Activated naive CD8-positive, alpha-beta T cell (primary cell): ENCODE results near the gene TRERF1.
"Not testable (repeated sequence)": the region's sequence is repeated elsewhere in the genome, so short reads cannot be mapped to it uniquely, and the experiment has no call there.

Experiments used
- H3K27ac Mint-ChIP-seq: one replicate; pipeline ENCODE4 v1.8.0; 2021; ENCODE audit warnings: mixed read lengths
- H3K27me3 Mint-ChIP-seq: one replicate; pipeline ENCODE4 v1.8.0; 2021; ENCODE audit warnings: mixed read lengths
- H3K36me3 Mint-ChIP-seq: one replicate; pipeline ENCODE4 v1.8.0; 2021; ENCODE audit warnings: mixed read lengths
- H3K4me1 Mint-ChIP-seq: one replicate; pipeline ENCODE4 v1.8.0; 2021; ENCODE audit warnings: low read depth, mixed read lengths
- H3K4me3 Mint-ChIP-seq: one replicate; pipeline ENCODE4 v1.8.0; 2021; ENCODE audit warnings: mild to moderate bottlenecking, mixed read lengths
- H3K9me3 Mint-ChIP-seq: one replicate; pipeline ENCODE4 v1.8.0; 2021; ENCODE audit warnings: low read depth, mixed read lengths

TRERF1 gene

GRCh38 chr6:42453654-42454427 is 2.1 kb upstream of the TRERF1 start:
- H3K4me3 Mint-ChIP-seq = peak overlapping the region; percentile 91
- H3K9me3 Mint-ChIP-seq = no peaks in the 10 kb centered on the region
- peaks cover 33% of the 10 kb centered on the region for H3K4me1 Mint-ChIP-seq
- H3K36me3 Mint-ChIP-seq = no peaks in the 10 kb centered on the region
- H3K27ac Mint-ChIP-seq = peak overlapping the region; percentile 36
- H3K27me3 Mint-ChIP-seq = no peaks in the 10 kb centered on the region

DNA sequence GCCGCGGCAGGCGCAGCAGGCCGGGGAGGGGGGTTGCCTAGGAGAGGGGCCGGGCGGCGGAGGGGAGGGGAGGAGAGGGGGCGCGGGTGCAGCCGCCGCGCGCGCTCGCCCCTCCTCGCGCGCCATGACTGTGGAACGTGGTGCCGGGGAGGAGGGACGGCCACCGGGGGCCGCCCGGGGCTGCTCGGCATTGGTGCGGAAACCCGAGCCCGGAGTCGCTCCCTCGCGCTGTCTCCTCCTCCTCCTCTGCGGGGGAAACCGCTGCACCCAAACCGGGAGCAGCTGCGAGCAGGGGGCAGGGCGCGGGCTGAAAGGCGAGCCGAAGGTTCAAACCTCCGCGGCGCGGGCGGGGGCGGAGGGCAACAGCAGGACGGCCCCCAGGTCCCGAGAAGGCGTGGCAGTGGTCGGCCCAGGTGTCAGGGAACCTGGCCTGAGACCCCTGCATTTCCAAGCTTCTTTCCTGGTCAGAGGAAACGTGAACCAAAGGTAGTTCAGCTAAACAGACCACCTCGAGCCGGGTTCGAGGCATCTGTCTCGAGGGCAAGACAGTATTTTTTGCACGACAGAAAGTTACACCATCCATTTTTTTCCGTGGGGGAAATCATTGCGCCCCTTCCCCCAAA is 1.4 kb upstream of the TRERF1 start:
- no peaks in the 10 kb centered on the region for H3K9me3 Mint-ChIP-seq
- H3K27ac Mint-ChIP-seq = no peak overlapping the region
- no peaks in the 10 kb centered on the region for H3K36me3 Mint-ChIP-seq
- peaks cover 40% of the 10 kb centered on the region for H3K4me1 Mint-ChIP-seq
- peak overlapping the region; percentile 91 for H3K4me3 Mint-ChIP-seq
- no peaks in the 10 kb centered on the region for H3K27me3 Mint-ChIP-seq

DNA sequence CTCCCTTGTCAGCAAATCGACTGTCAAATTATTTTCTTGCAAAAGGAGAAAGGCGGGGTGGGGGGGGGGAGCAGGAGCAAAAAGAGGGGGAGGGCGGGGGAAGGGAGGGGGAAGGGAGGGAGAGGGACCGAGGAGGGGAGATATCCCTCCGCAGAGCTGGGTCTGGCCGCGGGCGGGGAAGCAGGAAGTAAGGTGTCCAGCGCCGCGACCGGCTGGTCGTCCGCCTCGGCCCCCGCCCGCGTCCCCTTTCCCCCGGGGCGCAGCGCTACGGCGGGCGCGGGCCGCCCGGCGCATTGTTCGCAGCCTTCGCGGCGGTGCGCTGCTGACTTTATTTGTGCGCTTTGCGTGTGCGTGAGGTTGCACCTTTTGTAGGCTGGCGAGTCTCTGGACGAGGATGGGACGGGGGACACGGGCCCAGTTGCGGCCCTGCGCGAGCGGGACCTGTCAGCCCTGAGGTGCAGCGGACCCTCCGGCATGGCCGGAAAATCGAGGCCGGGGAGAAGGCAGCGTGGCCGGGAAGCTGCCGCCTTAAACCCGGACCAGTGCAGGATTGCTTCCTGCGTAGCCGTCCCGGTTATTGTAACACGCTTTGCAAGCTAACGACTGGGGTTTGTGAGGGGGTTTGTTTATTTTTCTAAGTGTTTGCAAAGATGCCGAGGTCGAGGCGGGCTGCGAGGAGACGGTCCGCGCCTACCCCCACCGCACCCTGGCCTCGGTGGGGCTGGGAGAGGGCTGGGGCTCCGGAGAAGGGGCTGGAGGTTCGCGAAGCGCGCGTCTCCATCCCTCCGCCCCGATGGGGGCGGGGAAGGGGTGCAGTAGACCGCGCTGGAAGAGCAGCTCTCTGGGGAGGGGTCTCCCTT is 675 bp upstream of the TRERF1 start:
- no peaks in the 10 kb centered on the region for H3K9me3 Mint-ChIP-seq
- peaks cover under 1% of the 10 kb centered on the region for H3K36me3 Mint-ChIP-seq
- peak overlapping the region; percentile 94 for H3K27ac Mint-ChIP-seq
- H3K27me3 Mint-ChIP-seq = no peaks in the 10 kb centered on the region
- peaks cover 47% of the 10 kb centered on the region for H3K4me1 Mint-ChIP-seq
- peak overlapping the region; percentile 98 for H3K4me3 Mint-ChIP-seq

GRCh38 chr6:42450477-42451332 is 1.0 kb downstream of the TRERF1 start:
- H3K4me3 Mint-ChIP-seq = peak overlapping the region; percentile 98
- H3K27ac Mint-ChIP-seq = peak overlapping the region; percentile 94
- peaks cover 57% of the 10 kb centered on the region for H3K4me1 Mint-ChIP-seq
- H3K27me3 Mint-ChIP-seq = no peaks in the 10 kb centered on the region
- H3K9me3 Mint-ChIP-seq = no peaks in the 10 kb centered on the region
- H3K36me3 Mint-ChIP-seq = peaks cover 3% of the 10 kb centered on the region

DNA sequence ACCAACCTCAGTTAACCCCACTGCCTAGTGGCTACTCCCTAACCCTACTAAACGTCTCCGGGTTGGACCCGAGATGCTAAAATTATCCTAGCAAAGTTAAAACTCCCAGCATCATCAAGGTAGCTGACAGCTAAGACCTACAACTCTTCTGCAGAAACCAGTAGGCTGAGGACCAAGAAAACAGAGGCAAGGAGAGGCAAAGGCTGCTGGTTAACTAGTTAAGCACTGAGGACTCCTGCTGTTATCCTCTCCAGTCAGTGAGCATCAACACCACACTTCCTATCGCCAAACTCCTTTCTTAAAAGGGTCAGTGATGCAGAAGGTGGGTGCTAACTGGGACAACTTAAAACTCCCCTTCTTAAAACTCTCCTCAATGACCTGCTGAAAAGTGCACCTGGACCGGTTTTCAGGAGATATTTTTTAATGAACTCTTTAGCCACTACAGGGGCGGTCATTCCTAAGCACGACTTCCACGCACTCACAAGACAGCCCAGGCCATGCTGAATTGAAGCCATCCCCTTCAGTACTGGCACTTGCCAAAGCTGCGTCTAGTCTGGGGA is 1.7 kb downstream of the TRERF1 start:
- H3K4me1 Mint-ChIP-seq = peaks cover 63% of the 10 kb centered on the region
- peak overlapping the region; percentile 94 for H3K27ac Mint-ChIP-seq
- H3K4me3 Mint-ChIP-seq = peak overlapping the region; percentile 98
- H3K9me3 Mint-ChIP-seq = no peaks in the 10 kb centered on the region
- peaks cover 3% of the 10 kb centered on the region for H3K36me3 Mint-ChIP-seq
- H3K27me3 Mint-ChIP-seq = no peaks in the 10 kb centered on the region

- H3K27me3 Mint-ChIP-seq = no peaks in the 10 kb centered on the region
- peak overlapping the region; percentile 94 for H3K27ac Mint-ChIP-seq
- H3K36me3 Mint-ChIP-seq = peaks cover 3% of the 10 kb centered on the region
- H3K4me3 Mint-ChIP-seq = peak overlapping the region; percentile 98
- no peaks in the 10 kb centered on the region for H3K9me3 Mint-ChIP-seq
- peaks cover 71% of the 10 kb centered on the region for H3K4me1 Mint-ChIP-seq
Observed at GRCh38 chr6:42448927-42449659, 2.6 kb downstream of the TRERF1 start.

GRCh38 chr6:42448391-42448790 is 3.3 kb downstream of the TRERF1 start:
- Mint-ChIP-seq H3K27me3 (no peaks in the 10 kb centered on the region), H3K9me3 (no peaks in the 10 kb centered on the region), H3K27ac (peak overlapping the region; percentile 94), H3K4me3 (peak overlapping the region; percentile 98), H3K4me1 (peaks cover 73% of the 10 kb centered on the region), H3K36me3 (peaks cover 3% of the 10 kb centered on the region)

DNA sequence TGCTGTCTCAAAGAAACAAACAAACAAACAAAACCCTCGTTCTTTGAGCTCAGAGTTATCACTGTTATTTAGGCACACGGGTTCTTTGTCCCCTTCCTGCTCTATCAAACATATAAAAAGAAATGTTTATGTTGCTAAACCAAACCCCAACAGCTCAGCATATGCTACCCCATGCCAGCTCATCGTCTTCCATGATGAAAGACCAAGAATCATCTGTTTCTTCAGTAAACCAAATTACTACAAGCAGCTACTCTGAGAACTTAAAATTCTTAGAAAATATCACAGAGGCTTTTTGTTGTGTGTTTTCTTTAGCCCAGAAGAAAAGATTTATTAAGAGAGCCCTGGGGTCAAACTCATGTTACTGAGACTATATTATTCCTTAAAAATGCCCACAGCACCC is 4.7 kb downstream of the TRERF1 start:
- peaks cover 3% of the 10 kb centered on the region for H3K36me3 Mint-ChIP-seq
- H3K4me3 Mint-ChIP-seq = no peak overlapping the region
- H3K27ac Mint-ChIP-seq = peak overlapping the region; percentile 46

DNA sequence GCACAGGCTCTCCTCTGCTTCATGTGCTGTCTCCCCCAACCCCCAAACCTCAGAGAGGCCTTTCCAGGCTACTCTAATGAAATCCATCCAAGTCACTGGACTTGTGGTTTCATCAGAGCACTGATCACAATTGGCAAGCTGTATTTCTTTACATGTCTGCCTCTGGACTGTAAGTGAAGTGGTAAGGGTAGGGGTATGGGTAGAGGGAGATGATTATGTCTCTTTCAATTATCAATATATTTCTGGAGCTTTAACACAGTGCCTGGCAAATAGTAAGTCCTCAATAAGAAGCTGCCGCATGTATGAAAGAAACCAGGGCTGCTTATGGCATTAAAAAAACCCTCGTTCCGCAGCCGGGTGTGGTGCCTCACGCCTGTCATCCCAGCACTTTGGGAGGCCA is 5.4 kb downstream of the TRERF1 start:
- Mint-ChIP-seq H3K36me3 (peaks cover 3% of the 10 kb centered on the region), H3K4me1 (peaks cover 85% of the 10 kb centered on the region), H3K27ac (peak overlapping the region; percentile 18), H3K9me3 (no peaks in the 10 kb centered on the region), H3K4me3 (no peak overlapping the region), H3K27me3 (no peaks in the 10 kb centered on the region)

More for the DNA sequence above, 4.7 kb downstream of the TRERF1 start:
- Mint-ChIP-seq H3K4me1 (peaks cover 80% of the 10 kb centered on the region), H3K27me3 (no peaks in the 10 kb centered on the region), H3K9me3 (no peaks in the 10 kb centered on the region)

GRCh38 chr6:42445955-42446354 is 5.8 kb downstream of the TRERF1 start:
- not testable (repeated sequence) for H3K36me3 Mint-ChIP-seq, H3K4me3 Mint-ChIP-seq, H3K9me3 Mint-ChIP-seq, H3K27me3 Mint-ChIP-seq
- Mint-ChIP-seq H3K27ac (peak overlapping the region; percentile 54), H3K4me1 (peaks cover 86% of the 10 kb centered on the region)

DNA sequence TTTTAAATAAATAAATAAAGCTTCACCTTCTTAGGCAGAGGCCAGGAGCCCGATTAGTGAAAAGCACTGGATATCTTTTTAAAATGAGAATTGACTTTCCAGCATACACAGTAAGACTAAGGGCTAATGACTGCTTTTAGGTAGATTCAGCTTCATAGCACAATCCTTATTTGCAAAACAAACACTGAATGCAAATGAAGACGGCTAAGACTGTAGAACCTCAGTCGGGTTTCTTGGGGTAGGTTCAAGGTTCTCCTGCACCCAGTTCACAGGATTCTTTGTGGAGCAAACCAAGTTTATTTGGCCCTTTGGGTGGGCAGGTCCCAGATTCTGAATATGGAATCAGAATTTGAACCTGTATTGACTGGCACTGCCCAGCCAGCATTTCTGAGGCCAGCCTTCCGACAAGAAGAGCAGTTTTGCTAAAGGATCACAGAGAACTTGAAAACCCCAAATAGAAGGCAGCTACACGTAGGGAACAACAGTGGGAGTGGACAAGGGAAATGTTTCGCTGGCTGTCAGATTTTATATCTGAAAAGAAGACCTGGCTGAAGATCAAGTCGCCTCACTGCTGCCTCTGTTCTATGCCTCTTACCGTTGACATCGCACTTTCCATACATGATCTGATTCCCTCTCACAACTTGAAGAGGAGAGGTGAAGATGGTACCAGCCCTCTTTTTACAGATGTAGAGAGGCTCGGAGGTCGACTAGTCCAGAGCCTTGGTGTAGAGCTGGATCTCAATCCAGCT is 8.2 kb downstream of the TRERF1 start:
- Mint-ChIP-seq H3K4me1 (peaks cover 78% of the 10 kb centered on the region), H3K27ac (peak overlapping the region; percentile 38), H3K9me3 (no peaks in the 10 kb centered on the region), H3K4me3 (no peak overlapping the region), H3K36me3 (peaks cover 3% of the 10 kb centered on the region), H3K27me3 (no peaks in the 10 kb centered on the region)

GRCh38 chr6:42441697-42442081 is 10.0 kb downstream of the TRERF1 start:
- Mint-ChIP-seq H3K27me3 (no peaks in the 10 kb centered on the region), H3K36me3 (peaks cover 2% of the 10 kb centered on the region), H3K27ac (peak overlapping the region; percentile 70), H3K9me3 (no peaks in the 10 kb centered on the region), H3K4me1 (peaks cover 66% of the 10 kb centered on the region), H3K4me3 (no peak overlapping the region)
